ENCODE results near the gene GATA6. TPM values are rescaled to one million over a fixed set of nuclear protein-coding genes. Genes with fewer than 3 reads are reported as not detected.

The GATA6 gene
- total RNA-seq, 1 experiment from 2014 or later: 54.6 TPM

GRCh38 chr18:22177327-22177871 is 8.0 kb downstream of the GATA6 start:
- no TSS peak for BruUV-seq (replicated peaks)
- peak overlapping the region; percentile 98 for H3K4me3 Mint-ChIP-seq (ENCODE audit: low read depth, unreplicated experiment)
- peaks cover 96% of the 10 kb centered on the region for H3K36me3 Mint-ChIP-seq (ENCODE audit: insufficient read depth, unreplicated experiment)
- H3K27ac Mint-ChIP-seq (ENCODE audit: unreplicated experiment): peak overlapping the region; percentile 98
- no peak for DNase-seq
- no peaks in the 10 kb centered on the region for H3K9me3 Mint-ChIP-seq (ENCODE audit: low read depth, unreplicated experiment)
- H3K4me1 Mint-ChIP-seq (ENCODE audit: low read depth, unreplicated experiment): peaks cover 20% of the 10 kb centered on the region
- intact Hi-C loops (cut with micrococcal nuclease; ENCODE audit: unreplicated experiment): loop anchor here (5.0 kb wide), 1 partner anchor 170 kb away; no protein-coding TSS in a partner anchor
- CTCF ChIA-PET: interaction anchor here (0.5 kb wide), 1 partner anchor 14 kb away, joined by 4 read pairs; no protein-coding TSS in a partner anchor
- TF ChIP-seq CTCF (IDR thresholded peaks at IDR 0.05; ENCODE audit: unreplicated experiment): no peak
- H3K27me3 Mint-ChIP-seq (ENCODE audit: unreplicated experiment): no peaks in the 10 kb centered on the region

DNA sequence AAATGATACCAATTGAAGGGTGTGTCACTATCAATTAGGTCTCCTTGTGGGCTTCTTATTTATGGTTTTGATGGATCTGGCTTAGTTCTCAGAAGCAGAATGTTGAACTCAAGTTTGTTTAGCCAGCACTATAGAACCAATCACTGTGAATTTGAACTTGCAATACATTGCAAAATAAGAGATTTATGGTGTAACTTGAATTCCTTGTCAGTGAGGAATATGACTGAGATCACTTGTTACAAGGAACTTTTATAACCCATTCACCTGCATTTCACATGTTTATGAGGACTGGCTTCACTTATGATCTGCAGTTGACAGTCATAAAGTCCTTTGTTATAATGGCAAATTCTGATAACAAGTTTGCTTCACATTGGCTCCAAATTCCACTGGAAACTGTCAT is 9.8 kb downstream of the GATA6 start:
- no peak for DNase-seq
- Mint-ChIP-seq H3K4me3 (ENCODE audit: low read depth, unreplicated experiment) (peak overlapping the region; percentile 98), H3K36me3 (ENCODE audit: insufficient read depth, unreplicated experiment) (peaks cover 96% of the 10 kb centered on the region), H3K27ac (ENCODE audit: unreplicated experiment) (peak overlapping the region; percentile 98), H3K9me3 (ENCODE audit: low read depth, unreplicated experiment) (no peaks in the 10 kb centered on the region), H3K4me1 (ENCODE audit: low read depth, unreplicated experiment) (peaks cover 38% of the 10 kb centered on the region), H3K27me3 (ENCODE audit: unreplicated experiment) (no peaks in the 10 kb centered on the region)
- CTCF ChIA-PET: interaction anchor here (0.6 to 1.2 kb wide), 2 partner anchors 10 to 72 kb away, joined by 5 to 6 read pairs; partner anchors contain the start of gene GATA6
- BruUV-seq (replicated peaks): no TSS peak
- no peak for TF ChIP-seq CTCF (IDR thresholded peaks at IDR 0.05; ENCODE audit: unreplicated experiment)
- intact Hi-C loops (cut with micrococcal nuclease; ENCODE audit: unreplicated experiment): loop anchor here (5.0 kb wide), 1 partner anchor 168 kb away; no protein-coding TSS in a partner anchor

- no peaks in the 10 kb centered on the region for H3K9me3 Mint-ChIP-seq (ENCODE audit: low read depth, unreplicated experiment)
- intact Hi-C loops (cut with micrococcal nuclease; ENCODE audit: unreplicated experiment): loop anchor here (5.0 to 10.0 kb wide), 3 partner anchors 168 to 535 kb away; no protein-coding TSS in a partner anchor
- peaks cover 41% of the 10 kb centered on the region for H3K4me1 Mint-ChIP-seq (ENCODE audit: low read depth, unreplicated experiment)
- peak overlapping the region; percentile 98 for H3K4me3 Mint-ChIP-seq (ENCODE audit: low read depth, unreplicated experiment)
- no peak for DNase-seq
- no peak for TF ChIP-seq CTCF (IDR thresholded peaks at IDR 0.05; ENCODE audit: unreplicated experiment)
- peak overlapping the region; percentile 98 for H3K27ac Mint-ChIP-seq (ENCODE audit: unreplicated experiment)
- no peaks in the 10 kb centered on the region for H3K27me3 Mint-ChIP-seq (ENCODE audit: unreplicated experiment)
- no TSS peak for BruUV-seq (replicated peaks)
- CTCF ChIA-PET: interaction anchor here (0.6 kb wide), 2 partner anchors 73 to 344 kb away, joined by 4 to 6 read pairs; no protein-coding TSS in a partner anchor
- peaks cover 96% of the 10 kb centered on the region for H3K36me3 Mint-ChIP-seq (ENCODE audit: insufficient read depth, unreplicated experiment)
Measured at GRCh38 chr18:22179631-22180030, 10.2 kb downstream of the GATA6 start.

DNA sequence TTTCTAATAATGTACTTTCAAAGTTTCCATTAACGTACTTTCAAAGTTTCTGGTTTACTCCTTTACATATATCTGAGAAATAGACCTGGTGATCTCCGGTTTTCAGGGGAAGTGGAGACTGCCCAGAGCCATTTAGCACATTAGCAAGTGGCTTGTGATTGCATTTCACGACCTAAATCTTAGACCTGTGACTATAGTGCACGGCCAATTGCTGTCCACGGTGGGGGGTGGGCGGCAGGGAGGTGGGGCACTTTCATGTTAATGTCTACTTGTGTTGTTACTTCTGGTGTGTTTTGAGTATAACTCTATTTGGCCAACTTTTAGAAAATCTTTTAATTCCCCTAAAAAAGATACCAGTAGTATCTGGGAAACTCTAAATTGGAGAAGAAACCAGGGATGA is 11.3 kb downstream of the GATA6 start:
- H3K36me3 Mint-ChIP-seq (ENCODE audit: insufficient read depth, unreplicated experiment): peaks cover 97% of the 10 kb centered on the region
- BruUV-seq (replicated peaks): no TSS peak
- H3K27ac Mint-ChIP-seq (ENCODE audit: unreplicated experiment): peak overlapping the region; percentile 98
- no peaks in the 10 kb centered on the region for H3K9me3 Mint-ChIP-seq (ENCODE audit: low read depth, unreplicated experiment)
- TF ChIP-seq CTCF (IDR thresholded peaks at IDR 0.05; ENCODE audit: unreplicated experiment): no peak
- H3K4me1 Mint-ChIP-seq (ENCODE audit: low read depth, unreplicated experiment): peaks cover 52% of the 10 kb centered on the region
- H3K27me3 Mint-ChIP-seq (ENCODE audit: unreplicated experiment): no peaks in the 10 kb centered on the region
- DNase-seq: no peak
- intact Hi-C loops (cut with micrococcal nuclease; ENCODE audit: unreplicated experiment): loop anchor here (10.0 kb wide), 2 partner anchors 254 to 534 kb away; no protein-coding TSS in a partner anchor
- peak overlapping the region; percentile 98 for H3K4me3 Mint-ChIP-seq (ENCODE audit: low read depth, unreplicated experiment)
- CTCF ChIA-PET: no interaction called here

Data from Calu3 (cell line).